ENCODE results near the gene NINL. TPM values are rescaled to one million over a fixed set of nuclear protein-coding genes. Genes with fewer than 3 reads are reported as not detected.

Gene NINL
- polyA plus RNA-seq, 1 donor (not counting 4 experiments of a cell fraction or from before 2014, with no cell fraction given) = 0.79 TPM

DNA sequence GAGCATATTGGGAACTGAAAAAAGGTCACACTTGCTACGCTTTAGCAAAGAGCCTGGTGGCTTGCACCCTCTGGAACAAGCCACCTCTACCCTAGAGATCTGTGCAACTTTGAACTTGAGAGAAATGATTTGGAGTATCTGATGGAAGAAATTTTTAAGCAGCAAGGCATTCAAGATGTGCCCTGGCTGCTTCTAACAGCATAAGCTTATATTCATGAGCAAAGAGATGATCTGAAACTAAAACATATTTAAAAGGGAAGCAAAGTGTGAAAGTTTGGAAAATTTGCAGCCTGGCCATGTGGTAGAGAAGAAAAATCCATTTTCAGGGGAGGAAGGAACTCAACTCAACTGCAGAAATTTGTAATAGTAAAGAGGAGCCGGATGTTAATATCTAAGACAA lies 71.1 kb downstream of the NINL start:
- Histone ChIP-seq H2AFZ (ENCODE audit: control insufficient read depth, low read length) (no peak overlapping the region), H3K4me3 (ENCODE audit: control insufficient read depth in 2 of 3, extremely low read depth in 1 of 3, insufficient read depth in 2 of 3, low read depth in 1 of 3, low read length in 3 of 3) (no peak overlapping the region), H3K9ac (ENCODE audit: control insufficient read depth, extremely low read depth, insufficient read depth, low read length) (no peak overlapping the region), H3K9me1 (ENCODE audit: control insufficient read depth, extremely low read depth, insufficient read depth, low read length) (no peaks in the 10 kb centered on the region), H3K27me3 (ENCODE audit: control insufficient read depth, extremely low read depth, insufficient read depth, low read length) (no peaks in the 10 kb centered on the region), H4K20me1 (ENCODE audit: control insufficient read depth, extremely low read depth, insufficient read depth, low read length) (no peaks in the 10 kb centered on the region), H3K4me1 (ENCODE audit: control insufficient read depth, extremely low read depth, insufficient read depth, low read length) (no peaks in the 10 kb centered on the region), H3K79me2 (ENCODE audit: control insufficient read depth, insufficient read depth, low read length) (no peaks in the 10 kb centered on the region), H3K9me3 (ENCODE audit: control insufficient read depth, low read depth, low read length) (peaks cover 5% of the 10 kb centered on the region), H3K4me2 (ENCODE audit: control insufficient read depth, extremely low read depth, insufficient read depth, low read depth, low read length) (no peak overlapping the region), H3K27ac (ENCODE audit: control insufficient read depth, insufficient read depth, low read length) (no peak overlapping the region), H3K36me3 (ENCODE audit: control insufficient read depth in 2 of 2, extremely low read depth in 1 of 2, insufficient read depth in 2 of 2, low read length in 2 of 2) (no peaks in the 10 kb centered on the region)
- dilution Hi-C loops (cut with MboI; ENCODE audit: extremely low pct_ligation_motif_present, low sequenced_read_pairs) = no loop called here
- FAIRE-seq = no peak
- no peak for DNase-seq (ENCODE audit: low read depth, low spot score)
- TF ChIP-seq, protein P1, sequence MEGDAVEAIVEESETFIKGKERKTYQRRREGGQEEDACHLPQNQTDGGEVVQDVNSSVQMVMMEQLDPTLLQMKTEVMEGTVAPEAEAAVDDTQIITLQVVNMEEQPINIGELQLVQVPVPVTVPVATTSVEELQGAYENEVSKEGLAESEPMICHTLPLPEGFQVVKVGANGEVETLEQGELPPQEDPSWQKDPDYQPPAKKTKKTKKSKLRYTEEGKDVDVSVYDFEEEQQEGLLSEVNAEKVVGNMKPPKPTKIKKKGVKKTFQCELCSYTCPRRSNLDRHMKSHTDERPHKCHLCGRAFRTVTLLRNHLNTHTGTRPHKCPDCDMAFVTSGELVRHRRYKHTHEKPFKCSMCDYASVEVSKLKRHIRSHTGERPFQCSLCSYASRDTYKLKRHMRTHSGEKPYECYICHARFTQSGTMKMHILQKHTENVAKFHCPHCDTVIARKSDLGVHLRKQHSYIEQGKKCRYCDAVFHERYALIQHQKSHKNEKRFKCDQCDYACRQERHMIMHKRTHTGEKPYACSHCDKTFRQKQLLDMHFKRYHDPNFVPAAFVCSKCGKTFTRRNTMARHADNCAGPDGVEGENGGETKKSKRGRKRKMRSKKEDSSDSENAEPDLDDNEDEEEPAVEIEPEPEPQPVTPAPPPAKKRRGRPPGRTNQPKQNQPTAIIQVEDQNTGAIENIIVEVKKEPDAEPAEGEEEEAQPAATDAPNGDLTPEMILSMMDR (optimal IDR thresholded peaks at IDR 0.05 in 1 of 3, IDR thresholded peaks at IDR 0.05 in 1 of 3, conservative IDR thresholded peaks at IDR 0.05 in 1 of 3; ENCODE audit: extremely low read depth in 1 of 3, insufficient read depth in 2 of 3, low read length in 3 of 3) = no peak
- TF ChIP-seq EZH2 (IDR thresholded peaks at IDR 0.05; ENCODE audit: low read length) = no peak

DNA sequence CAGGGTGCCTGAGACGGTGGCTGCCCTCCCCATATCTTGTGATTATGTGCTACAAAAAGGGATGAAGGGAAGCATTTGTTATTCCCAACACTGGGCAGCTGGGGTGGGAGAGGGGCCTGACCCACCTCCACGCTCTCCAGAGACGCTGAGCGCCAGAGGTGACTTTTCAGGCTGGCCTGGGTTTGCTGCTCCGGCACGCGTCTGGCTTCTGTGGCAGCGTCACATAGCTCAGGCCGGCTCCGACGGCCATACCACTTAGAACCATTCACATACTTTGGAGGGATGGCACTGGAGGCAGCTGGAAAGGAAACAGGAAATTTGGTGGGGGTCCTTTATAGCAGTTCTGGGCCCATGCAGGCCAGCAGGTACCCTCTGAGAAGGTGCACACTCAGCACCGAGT lies 72.6 kb downstream of the NINL start:
- Histone ChIP-seq H3K4me3 (ENCODE audit: control insufficient read depth in 2 of 3, extremely low read depth in 1 of 3, insufficient read depth in 2 of 3, low read depth in 1 of 3, low read length in 3 of 3) (no peak overlapping the region), H3K4me1 (ENCODE audit: control insufficient read depth, extremely low read depth, insufficient read depth, low read length) (no peaks in the 10 kb centered on the region), H3K9me1 (ENCODE audit: control insufficient read depth, extremely low read depth, insufficient read depth, low read length) (no peaks in the 10 kb centered on the region), H3K4me2 (ENCODE audit: control insufficient read depth, extremely low read depth, insufficient read depth, low read depth, low read length) (no peak overlapping the region), H4K20me1 (ENCODE audit: control insufficient read depth, extremely low read depth, insufficient read depth, low read length) (no peaks in the 10 kb centered on the region), H3K9me3 (ENCODE audit: control insufficient read depth, low read depth, low read length) (peaks cover 5% of the 10 kb centered on the region), H3K79me2 (ENCODE audit: control insufficient read depth, insufficient read depth, low read length) (no peaks in the 10 kb centered on the region), H2AFZ (ENCODE audit: control insufficient read depth, low read length) (no peak overlapping the region), H3K27ac (ENCODE audit: control insufficient read depth, insufficient read depth, low read length) (no peak overlapping the region), H3K27me3 (ENCODE audit: control insufficient read depth, extremely low read depth, insufficient read depth, low read length) (no peaks in the 10 kb centered on the region), H3K9ac (ENCODE audit: control insufficient read depth, extremely low read depth, insufficient read depth, low read length) (no peak overlapping the region), H3K36me3 (ENCODE audit: control insufficient read depth in 2 of 2, extremely low read depth in 1 of 2, insufficient read depth in 2 of 2, low read length in 2 of 2) (no peaks in the 10 kb centered on the region)
- DNase-seq (ENCODE audit: low read depth, low spot score) = no peak
- dilution Hi-C loops (cut with MboI; ENCODE audit: extremely low pct_ligation_motif_present, low sequenced_read_pairs) = no loop called here
- TF ChIP-seq, protein P1 (optimal IDR thresholded peaks at IDR 0.05 in 1 of 3, IDR thresholded peaks at IDR 0.05 in 1 of 3, conservative IDR thresholded peaks at IDR 0.05 in 1 of 3; ENCODE audit: extremely low read depth in 1 of 3, insufficient read depth in 2 of 3, low read length in 3 of 3) = no peak
- no peak for TF ChIP-seq EZH2 (IDR thresholded peaks at IDR 0.05; ENCODE audit: low read length)
- no peak for FAIRE-seq
